GM21576 (cell line): ENCODE measurements around the gene RSRP1.
A peak's percentile ranks its signal among the peaks of the same experiment; 100 is the strongest.
"Not testable (repeated sequence)": the region's sequence is repeated elsewhere in the genome, so short reads cannot be mapped to it uniquely, and the experiment has no call there.

Source experiments
- ATAC-seq: cut with Tn5 transposase; IDR thresholded peaks from one replicate; pipeline ENCODE4 v1.9.1; 2021; ENCODE audit warnings: mild to moderate bottlenecking, moderate library complexity; ENCODE audit not compliant: unreplicated experiment

RSRP1 gene

DNA sequence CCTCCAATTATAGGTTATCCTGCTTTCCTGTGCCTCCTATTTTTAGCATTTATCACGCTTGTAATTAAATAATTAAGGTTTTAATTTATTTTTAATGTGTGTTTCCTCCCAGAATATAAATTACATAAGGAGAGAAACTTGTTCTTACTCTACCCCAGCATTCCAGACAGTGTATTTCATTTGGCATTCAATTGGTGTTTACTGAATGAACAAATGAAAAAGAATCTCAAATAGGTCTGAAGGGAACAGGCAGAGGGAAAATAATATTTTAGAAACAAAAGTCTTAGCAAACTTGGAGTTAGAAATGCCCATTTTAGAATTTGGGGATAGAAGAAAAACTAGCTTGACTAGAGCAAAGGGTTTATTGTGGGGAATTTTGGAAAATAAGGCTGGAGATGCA lies 9.9 kb upstream of the RSRP1 start:
- no peak for ATAC-seq

DNA sequence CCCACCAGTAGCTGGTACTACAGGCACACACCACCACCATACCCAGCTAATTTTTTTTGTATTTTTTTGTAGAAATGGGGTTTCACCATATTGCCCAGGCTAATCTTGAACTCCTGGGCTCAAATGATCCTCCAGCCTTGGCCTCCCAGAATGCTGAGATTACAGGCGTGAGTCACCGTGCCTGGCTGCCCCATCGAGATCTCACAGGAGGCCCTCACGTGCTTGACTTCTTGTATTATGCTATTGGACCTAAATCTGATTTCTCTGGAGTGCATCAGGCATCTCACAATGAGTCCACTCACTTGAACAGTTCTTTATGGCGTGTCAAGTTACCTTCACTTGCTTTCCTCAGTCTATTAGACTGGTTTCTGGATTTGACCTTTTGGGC lies 9.3 kb upstream of the RSRP1 start:
- ATAC-seq: no peak

DNA sequence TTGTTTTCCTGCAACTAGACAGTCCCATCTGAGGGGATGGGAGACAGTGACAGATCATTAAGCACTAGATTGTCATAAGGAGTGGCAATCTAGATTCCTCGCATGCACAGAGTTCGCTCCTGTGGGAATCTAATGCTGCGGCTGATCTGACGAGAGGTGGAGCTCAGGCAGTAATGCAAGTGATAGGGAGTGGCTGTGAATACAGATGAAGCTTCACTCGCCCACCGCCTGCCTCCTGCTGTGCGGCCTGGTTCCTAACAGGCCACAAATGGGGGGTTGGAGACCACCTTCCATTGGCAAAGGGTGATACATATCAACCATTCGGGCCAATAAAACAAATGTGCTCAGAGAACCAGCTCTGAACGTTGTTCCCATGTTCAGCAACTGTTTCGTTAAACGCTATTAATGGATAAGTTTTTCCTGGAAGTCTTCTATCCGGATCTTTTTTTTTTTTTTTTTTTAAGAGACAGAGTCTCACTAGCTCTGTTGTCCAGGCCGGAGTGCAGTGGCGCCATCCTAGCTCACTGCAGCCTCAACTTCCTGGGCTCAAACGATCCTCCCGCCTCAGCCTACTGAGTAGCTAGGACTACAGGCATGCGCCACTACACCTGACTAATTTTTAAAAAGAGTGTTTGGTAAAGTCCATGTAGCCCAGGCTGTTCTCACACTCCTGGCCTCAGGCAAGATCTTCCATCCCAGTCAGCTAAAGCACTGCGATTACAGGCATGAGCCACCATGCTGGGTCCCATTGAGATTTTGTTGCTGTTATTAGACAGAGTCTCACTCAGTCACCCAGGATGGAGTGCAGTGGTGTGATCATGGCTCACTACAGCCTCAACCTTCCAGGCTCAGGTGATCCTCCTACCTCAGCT lies 8.7 kb upstream of the RSRP1 start:
- ATAC-seq: no peak

DNA sequence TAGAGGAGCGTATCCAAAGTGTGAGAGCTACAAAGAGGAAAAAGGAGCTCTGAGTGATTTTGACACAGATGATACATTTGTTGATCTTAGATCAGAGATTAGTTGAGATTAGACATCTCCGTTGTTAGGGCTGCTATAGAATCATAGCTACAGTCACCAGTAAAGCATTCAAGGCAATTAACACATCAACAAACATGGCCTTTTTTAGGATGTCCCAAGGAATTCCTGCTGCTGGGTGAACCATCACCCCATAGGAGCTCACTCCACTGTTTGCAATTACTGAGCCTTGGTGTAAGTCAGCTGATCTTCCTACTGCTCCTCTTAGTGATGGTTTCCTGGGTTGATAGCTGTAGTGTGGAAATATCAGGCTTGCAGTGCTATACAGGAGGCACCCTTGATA lies 6.7 kb upstream of the RSRP1 start:
- no peak for ATAC-seq

DNA sequence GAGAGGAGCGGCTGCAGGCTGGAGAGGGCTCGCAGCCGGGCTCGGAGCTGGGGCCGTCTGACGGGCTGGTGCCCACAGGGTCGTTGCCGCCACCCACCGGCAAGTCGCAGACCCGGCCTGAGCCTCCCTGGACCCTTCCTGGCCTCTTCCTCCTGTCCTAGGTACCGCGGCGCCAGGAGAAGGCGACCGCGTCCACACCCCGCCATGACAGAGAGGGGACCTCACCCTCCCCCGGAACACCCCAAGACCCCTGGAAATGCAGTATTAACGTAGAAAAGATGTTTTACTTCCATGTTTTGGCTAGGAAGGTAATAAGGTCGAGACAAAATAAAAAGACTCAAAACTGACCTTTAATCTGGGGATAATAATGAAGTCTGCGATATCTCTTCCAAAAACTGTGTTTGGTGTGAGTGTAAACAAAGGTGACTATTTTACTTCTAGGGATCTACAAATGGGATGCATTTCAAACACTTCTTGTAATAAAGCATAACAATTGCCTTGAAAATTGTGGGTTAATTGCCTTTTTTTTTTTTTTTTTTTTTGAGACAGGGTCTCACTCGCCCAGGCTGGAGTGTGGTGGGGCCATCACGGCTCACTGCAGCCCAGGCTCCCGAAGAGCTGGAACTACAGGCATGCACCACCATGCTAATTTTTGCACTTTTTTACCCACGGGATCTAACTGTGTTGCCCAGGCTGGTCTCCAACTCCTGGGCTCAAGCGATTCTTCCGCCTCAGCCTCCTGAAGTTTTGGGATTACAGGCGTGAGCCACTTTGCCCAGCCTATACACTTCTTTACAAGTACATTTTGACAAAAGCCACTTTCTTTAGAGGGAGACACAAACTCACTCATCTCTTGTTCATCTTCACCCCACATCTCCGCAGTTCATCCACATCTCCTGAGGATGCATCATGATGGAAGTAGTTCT lies 838 bp upstream of the RSRP1 start:
- ATAC-seq: peak; percentile 40

DNA sequence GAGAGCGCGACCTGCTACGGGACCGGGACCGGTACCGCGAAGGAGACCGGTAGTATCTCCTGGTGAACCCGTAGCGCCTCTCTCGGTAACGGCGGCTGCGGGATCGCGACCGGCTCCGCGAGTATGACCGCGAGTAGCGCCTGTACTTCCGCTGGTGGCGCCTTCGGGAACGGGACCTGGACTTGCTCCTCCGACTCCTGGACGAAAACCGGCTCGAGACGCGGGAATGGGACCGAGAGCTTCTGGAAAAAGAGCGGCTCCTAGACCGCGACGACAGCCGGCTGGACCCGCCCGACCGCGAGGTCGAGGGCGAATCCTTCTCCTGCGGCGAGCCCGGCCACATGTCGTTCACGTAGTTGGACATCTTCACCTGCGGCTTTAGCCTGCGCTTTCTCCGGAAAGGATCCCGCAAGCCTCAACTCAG lies 642 bp downstream of the RSRP1 start:
- ATAC-seq: no peak

DNA sequence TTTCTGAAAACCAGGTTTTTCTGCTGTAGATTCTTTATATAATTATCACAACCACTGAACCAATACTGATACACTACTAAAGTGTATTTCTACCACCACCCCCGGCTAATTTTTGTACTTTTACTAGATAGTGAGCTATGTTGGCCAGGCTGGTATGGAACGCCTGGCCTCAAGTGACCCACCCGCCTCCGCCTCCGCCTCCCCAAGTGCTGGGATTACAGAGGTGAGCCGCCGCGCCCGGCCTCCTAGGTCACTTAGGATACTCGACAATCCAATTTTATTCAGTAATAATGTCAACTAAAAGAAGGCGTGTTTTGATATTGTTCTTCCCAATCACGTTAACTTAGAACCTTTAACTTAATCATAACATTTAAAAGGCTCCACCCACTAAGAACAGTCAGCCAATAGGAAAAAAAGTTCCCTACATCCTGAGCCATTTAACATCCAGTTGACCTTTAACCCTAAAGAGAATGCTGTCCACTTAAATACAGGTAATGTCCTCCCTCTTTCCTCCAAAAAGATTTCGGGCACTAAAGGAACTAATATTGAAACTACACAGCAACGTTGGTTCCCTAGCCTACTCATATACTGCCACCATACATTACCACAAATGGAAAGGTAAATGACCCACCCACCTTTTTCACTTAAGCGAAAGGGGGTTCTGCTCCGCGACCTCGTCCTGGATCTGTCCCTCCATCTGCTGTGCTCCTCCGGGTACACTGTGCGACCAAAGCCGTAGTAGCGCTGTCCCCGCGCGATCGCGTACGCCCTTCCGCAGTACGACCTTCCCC lies 1.2 kb downstream of the RSRP1 start:
- no peak for ATAC-seq

DNA sequence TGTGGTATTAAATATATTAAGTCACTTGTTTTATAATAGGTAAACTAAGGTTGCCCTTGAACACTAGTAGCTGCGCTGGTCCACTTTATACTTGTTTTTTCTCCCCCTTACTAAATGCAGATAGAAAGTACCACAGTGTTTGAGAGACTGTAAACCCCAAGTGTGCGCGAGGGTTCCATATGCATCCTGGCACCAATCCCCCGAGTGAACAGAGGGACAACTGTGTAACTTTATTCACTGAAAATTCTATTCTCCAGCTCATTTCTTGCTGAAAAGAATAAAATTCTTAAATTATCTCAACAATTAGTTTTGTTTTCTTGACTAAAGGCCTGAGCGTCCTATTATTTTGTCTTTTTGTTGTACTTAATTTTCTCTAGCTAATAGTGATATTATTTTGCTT lies 1.9 kb downstream of the RSRP1 start:
- no peak for ATAC-seq

DNA sequence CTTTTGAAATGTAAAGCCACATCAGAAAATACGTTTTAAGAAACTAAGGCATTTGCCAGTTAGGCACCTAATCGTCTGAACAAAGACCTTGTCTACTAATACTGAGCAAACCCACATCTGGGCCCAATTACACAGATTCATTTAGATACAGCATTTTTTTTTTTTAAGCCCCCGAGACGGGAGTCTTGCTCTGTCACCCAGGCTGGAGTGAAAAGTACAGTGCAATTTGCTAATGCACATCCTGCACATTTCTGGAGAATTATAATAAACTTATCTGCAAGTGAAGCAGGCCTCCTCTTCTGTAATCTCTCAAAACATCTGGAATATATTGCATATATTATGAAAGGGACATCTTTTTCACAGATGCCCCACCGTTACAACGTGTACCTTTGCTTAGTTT lies 3.3 kb downstream of the RSRP1 start:
- ATAC-seq: no peak

DNA sequence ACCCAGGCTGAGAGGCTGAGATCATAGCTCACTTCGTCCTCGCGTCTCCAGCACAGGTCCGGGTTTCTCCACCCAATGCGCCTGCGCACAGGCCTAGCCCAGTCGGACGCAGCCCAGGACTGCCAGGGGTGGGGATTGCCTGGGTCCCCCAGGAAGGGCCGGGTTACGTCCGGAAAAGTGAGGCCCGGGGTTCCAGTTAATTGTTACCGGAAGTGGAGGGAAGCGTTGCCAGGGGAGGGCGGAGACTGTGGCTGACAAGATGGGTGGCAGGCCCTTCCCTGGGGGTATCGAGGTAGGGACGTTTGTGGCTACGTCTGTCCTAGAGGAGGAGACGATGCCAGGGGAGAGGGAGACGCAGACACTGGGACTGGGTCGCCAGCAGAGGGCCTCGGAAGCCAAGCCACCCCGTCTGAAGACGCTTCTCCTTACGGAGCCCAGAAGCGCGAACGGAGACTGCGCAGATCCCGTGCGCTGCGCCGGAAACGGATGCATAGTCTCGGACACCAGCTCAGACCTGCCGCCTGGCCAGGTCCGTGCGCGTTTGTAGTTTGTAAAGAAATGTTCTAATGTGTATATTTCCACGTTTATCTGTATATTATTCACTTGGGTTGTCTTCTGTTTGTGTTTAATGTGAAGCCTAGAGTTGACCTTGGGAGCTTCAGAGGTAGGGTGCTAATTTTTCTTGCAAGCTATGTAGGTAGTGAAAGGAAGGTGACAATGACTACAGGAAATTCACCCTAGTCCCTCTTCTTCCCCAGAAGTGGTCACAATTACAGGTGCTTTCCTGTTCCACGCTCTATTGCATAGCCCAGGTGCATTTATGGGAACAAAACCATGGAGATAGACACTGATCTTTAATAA lies 7.3 kb downstream of the RSRP1 start:
- ATAC-seq: peak; percentile 58

DNA sequence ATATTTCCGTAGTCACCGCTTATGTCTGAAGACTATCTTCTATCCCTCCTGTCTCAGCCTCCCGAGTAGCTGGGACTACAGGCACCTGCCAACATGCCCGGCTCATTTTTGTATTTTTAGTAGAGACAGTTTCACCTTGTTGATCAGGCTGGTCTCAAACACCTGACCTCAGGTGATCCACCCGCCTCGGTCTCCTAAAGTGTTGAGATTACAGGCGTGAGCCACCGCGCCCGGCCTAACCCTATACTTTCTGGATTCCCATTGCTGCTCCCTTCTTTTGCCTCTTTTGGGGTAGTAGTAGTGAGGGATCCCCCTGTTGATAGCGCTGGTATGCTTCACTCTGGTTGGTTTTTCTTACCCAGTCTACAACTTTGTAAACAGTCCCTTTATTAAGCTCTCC lies 9.2 kb downstream of the RSRP1 start:
- no peak for ATAC-seq

DNA sequence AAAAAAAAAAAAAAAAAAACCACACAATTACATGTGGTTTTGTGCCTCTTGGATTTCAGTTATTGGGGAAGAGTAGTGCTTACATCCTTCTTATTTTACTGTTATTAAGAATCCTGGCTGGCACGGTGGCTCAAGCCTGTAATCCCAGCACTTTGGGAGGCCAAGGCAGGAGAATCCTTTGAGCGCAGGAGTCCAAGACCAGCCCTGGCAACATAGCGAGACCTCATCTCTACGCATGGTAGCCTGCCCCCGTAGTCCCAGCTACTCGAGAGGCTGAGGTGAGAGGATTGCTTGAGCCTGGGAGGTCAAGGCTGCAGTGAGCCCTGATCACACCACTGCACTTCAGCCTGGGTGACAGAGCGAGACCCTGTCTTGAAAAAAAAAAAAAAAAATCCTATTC lies 11.0 kb downstream of the RSRP1 start:
- ATAC-seq: not testable (repeated sequence)

DNA sequence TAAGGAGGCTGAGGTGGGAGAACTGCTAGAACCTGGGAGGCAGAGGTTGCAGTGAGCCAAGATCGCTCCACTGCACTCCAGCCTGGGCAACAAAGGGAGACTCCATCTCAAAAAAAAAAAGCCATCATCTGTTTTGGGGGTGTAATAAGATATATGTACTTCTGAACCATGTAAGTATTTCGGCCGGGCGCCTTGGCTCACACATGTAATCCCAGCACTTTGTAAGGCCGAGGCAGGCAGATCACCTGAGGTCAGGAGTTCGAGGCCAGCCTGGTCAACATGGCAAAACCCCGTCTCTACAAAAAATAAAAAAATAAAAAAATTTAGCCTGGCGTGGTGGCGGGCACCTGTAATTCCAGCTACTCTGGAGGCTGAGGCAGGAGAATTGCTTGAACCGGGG lies 11.8 kb downstream of the RSRP1 start:
- not testable (repeated sequence) for ATAC-seq

DNA sequence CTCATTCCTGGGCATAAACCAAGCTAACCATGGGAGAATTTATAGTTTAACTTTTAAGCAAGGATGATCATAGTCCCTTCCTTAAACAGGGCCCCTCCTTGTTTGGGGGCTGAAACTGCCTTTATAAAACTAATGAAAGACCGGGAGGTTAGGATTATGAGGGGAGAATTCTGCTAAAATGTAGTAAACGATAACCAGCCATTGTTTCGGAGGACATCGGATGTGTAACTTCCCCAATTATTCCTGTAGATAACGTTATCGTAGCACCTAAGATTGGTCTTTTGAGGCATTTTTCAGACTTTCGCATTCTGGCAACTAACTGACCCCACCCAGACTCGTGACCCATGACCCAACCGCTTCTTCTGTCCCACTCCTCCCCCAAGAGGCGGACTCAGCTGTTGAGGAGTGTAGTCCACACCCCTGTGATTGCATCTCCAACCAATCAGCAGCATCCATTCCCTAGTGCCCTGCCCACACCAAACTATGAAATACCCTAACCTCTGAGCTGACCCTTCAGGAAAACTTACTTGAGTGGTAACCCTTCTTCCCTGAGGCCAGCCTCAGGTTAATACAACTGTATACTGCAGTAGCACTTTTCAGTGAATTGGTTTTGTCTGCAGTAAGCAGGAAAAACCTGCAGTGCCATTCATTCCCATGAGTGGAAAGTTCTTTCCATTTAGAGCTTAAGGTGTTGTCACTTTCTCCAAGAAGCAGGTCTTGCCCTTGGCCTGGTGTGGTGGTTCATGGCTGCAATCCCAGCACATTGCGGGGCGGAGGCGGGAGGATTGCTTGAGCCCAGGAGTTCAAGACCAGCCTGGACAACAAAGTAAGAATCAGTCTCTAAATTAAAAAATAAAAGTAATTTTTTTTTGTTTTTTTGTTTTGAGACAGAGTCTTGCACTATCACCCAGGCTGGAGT lies 14.1 kb downstream of the RSRP1 start:
- ATAC-seq: peak; percentile 58

DNA sequence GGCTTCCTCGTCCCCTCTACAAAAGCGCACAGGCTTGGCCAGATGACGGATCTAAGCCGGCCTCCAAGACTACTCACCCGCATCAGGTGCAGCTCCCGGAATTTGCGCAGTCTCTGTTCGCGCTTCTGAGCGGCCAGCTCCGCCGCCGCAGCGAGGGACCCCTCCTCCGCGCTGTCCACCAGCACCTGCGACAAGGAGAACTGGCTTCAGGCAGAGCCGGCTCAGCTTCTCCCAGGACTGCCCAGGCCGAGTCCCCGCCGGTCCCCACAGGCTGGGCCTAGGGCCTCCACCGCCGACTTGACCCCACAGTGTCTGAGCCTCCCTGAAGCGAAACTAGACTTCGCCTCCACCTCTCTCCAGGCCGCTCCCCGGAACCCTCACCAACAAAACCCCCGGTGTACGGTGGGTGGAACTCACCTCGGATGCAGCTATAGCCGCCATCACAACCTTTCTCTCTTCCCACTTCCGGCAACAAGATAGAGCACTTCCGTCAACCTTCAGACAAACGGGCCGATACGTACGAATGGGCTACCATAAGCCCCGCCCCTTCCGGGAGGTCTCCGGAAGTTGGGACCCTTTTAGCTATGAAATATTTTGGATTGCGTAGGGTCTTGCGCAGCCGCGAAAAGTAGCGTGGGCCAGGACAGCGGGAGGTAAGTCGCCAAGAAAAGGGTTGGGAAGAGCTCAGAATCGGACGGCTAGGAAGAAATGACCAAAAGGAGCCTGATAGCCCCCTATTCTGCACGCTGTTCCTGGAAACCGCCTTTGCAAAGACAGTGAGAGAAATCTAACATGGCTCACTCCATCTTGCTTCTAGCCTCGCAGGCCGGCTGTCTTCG lies 15.0 kb downstream of the RSRP1 start, which contains the start of gene SYF2:
TSS of gene SYF2 (minus strand) at position 476 of the 839 bp plus-strand sequence. CDS start at position 441, 35 bp downstream.
- ATAC-seq: peak; percentile 67

DNA sequence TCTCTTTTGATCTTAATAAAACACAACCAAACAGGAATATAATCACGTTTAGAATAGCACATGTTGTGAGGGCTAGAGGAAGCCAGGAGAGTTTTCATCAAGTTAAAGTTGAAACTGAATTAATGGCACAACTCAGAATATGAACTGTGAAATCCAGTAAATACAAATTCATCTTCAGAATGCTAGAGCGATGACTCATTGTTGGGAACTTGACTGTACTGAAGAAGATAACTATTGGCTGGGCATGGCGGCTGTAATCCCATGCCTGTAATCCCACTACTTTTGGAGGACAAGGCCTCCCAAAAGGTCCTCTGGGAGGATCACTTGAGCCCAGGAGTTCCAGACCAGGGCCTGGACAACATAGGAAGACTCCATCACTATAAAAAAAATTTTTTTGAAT lies 23.8 kb downstream of the RSRP1 start:
- no peak for ATAC-seq

DNA sequence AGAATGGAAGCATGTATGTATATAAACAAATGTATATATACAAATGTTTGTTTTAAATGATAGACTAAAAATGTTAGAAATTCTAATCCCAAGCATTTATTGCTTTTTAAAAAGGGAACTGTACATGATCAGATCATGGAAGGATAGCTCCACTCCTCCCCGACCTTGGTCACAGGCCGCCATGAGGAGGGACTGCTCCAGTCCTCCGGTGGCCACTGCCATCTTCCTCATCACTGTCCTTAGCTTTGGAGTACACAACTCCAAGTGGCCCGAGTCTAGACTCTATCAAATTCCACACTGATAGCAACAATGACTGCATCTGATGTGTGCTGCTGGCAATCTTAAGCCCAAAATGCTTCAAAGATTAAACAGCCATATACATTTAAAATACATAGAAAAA lies 24.6 kb downstream of the RSRP1 start:
- no peak for ATAC-seq

DNA sequence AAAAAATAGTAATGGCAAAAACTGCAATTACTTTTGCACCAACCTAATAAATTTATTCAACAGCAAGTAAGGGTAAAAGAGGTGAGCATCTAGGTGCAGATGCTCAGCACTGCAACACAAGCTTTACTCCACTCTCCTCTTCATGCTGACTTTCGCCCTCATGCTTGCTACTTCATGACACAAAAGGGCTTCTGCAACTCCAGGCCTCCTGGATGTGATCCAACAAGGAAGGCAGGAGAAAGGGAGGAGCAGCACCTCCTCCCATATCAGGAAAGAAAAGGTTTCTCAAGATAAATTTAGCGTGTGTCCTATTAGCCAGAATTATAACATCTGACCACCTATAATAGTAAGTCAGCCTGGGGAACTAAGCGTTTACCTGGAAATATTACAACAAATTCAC lies 26.6 kb downstream of the RSRP1 start:
- no peak for ATAC-seq
